Left lung (tissue), 14 donors: ENCODE data around the gene NMRK2. TPM values are rescaled to one million over a fixed set of nuclear protein-coding genes. Genes with fewer than 3 reads are reported as not detected.
"Not testable (repeated sequence)": the region's sequence is repeated elsewhere in the genome, so short reads cannot be mapped to it uniquely, and the experiment has no call there.

Source experiments
- ATAC-seq: fragments of 200-7000 bp; cut with Tn5 transposase; one replicate; pipeline ENCODE4 v1.9.1; 2020; ENCODE audit warnings: moderate library complexity
- DNase-seq, 4 donors: peaks; one replicate each; pipeline ENCODE4 v3.0.0-alpha.2; 2013 to 2020
- H3K27ac ChIP-seq, 2 donors: fragments of 200-600 bp; sonication (generic) in 1 of 2; one replicate each; pipeline versions ENCODE4 v1.5.0 to v1.8.0; 2020 to 2021
- H3K27me3 ChIP-seq, 2 donors: fragments of 200-600 bp; sonication (generic) in 1 of 2; one replicate each; pipeline versions ENCODE4 v1.5.0 to v1.8.0; 2020 to 2021
- H3K36me3 ChIP-seq, 2 donors: fragments of 200-600 bp; sonication (generic) in 1 of 2; one replicate each; pipeline versions ENCODE4 v1.5.0 to v1.8.0; 2020 to 2021
- H3K4me1 ChIP-seq, 2 donors: fragments of 200-600 bp; one replicate each; pipeline ENCODE4 v1.8.0; 2021
- H3K4me3 ChIP-seq, 2 donors: fragments of 200-600 bp; sonication (generic) in 1 of 2; one replicate each; pipeline versions ENCODE4 v1.5.0 to v1.8.0; 2020 to 2021; ENCODE audit warnings: mild to moderate bottlenecking in 1 of 2
- H3K9me3 ChIP-seq, 2 donors: fragments of 200-600 bp; sonication (generic) in 1 of 2; one replicate each; pipeline versions ENCODE4 v1.5.0 to v1.8.0; 2020 to 2021
- CTCF ChIP-seq, 2 donors: fragments of 200-600 bp; sonication (generic) in 1 of 2; IDR thresholded peaks; one replicate each; pipeline versions ENCODE4 v1.5.0 to v1.8.0; 2021; ENCODE audit warnings: antibody characterized with exemption in 2 of 2
- intact Hi-C, 2 donors: fragments of 100-400 bp; cut with DNase I; formaldehyde crosslinking; loops; one replicate each; pipeline versions ENCODE4 v1.11.2 to v1.14.2; 2022
- long read RNA-seq, 12 donors: library from polyadenylated mRNA in 2 of 12; unstranded in 2 of 12; transcript quantifications; one replicate each; pipeline ENCODE4 v2.0.0 and lab custom pipeline, GENCODE V29; 2019 to 2026
- polyA plus RNA-seq, 6 donors: library from polyadenylated mRNA; unstranded; fragments of 120-200 nt; gene quantifications; one replicate each; pipeline ENCODE4 v1.2.1, GENCODE V29; 2013; ENCODE audit not compliant: insufficient read length in 6 of 6
- total RNA-seq, 2 donors: library from RNA; stranded (reverse); fragmentation: NEBNext Ultra II Directional; extraction: Animal tissue kit (Norgen Biotek cat#: 25700); gene quantifications; one replicate each; pipeline ENCODE4 v1.2.1, GENCODE V29; 2021
- donor health status: DM: no; HTN: yes; CAD: no.
- donor health status: DM: no; HTN: no; CAD: no.

The NMRK2 gene
- total RNA-seq (under 1 TPM; 0.32 to 0.50 TPM), polyA plus RNA-seq (not detected)
- long read RNA-seq, donor 1: 0 reads
- long read RNA-seq, donor 2: 0 reads
- long read RNA-seq, donor 3: 0 reads
- long read RNA-seq, donor 4: 0 reads
- long read RNA-seq, donor 5: 0 reads
- long read RNA-seq, donor 6: 0 reads
- long read RNA-seq, donor 7: 0 reads
- long read RNA-seq, donor 8: 0 reads
- long read RNA-seq, donor 9: 0 reads
- long read RNA-seq, donor 10: 0 reads
- long read RNA-seq, donor 11: 0 reads
- long read RNA-seq, donor 12: 0 reads

- ATAC-seq: no peak
- no peak for TF ChIP-seq CTCF (IDR thresholded peaks at IDR 0.05)
- no peaks in the 10 kb centered on the region for H3K4me1 ChIP-seq
- H3K4me3 ChIP-seq: no peak within 1 kb of the TSS
- H3K36me3 ChIP-seq: no peaks in the 10 kb centered on the region
- peaks cover 16 to 61% of the 10 kb centered on the region in 2 donors for H3K27me3 ChIP-seq
- no peak for DNase-seq
- intact Hi-C loops: no loop called here
- no peak within 1 kb of the TSS for H3K27ac ChIP-seq
- H3K9me3 ChIP-seq: no peaks in the 10 kb centered on the region
Measured at GRCh38 chr19:3932931-3933810, at the start of gene NMRK2. TSS of gene NMRK2 (plus strand) at chr19:3933069. CDS start at chr19:3933672, 603 bp downstream.

GRCh38 chr19:3890591-3890990 lies 42.3 kb upstream of the NMRK2 start:
- Histone ChIP-seq H3K4me3 (no peak overlapping the region), H3K36me3 (no peaks in the 10 kb centered on the region), H3K27ac (no peak overlapping the region), H3K9me3 (no peaks in the 10 kb centered on the region), H3K27me3 (peaks cover 0 to 10% of the 10 kb centered on the region in 2 donors), H3K4me1 (no peaks in the 10 kb centered on the region)
- ATAC-seq (no peak), DNase-seq (no peak)
- TF ChIP-seq CTCF (IDR thresholded peaks at IDR 0.05): no peak
- intact Hi-C loops: no loop called here

- no peak for ATAC-seq
- Histone ChIP-seq H3K4me3 (no peak overlapping the region), H3K36me3 (no peaks in the 10 kb centered on the region), H3K27ac (no peak overlapping the region), H3K4me1 (no peaks in the 10 kb centered on the region), H3K9me3 (peaks cover 0 to 7% of the 10 kb centered on the region in 2 donors), H3K27me3 (peaks cover 0 to 10% of the 10 kb centered on the region in 2 donors)
- TF ChIP-seq CTCF (IDR thresholded peaks at IDR 0.05): no peak
- intact Hi-C loops: no loop called here
- DNase-seq: no peak
Measured at GRCh38 chr19:3893509-3894179, 39.2 kb upstream of the NMRK2 start.

- H3K9me3 ChIP-seq, DNase-seq, H3K27ac ChIP-seq, H3K4me3 ChIP-seq, H3K36me3 ChIP-seq, H3K4me1 ChIP-seq, ATAC-seq, intact Hi-C loops: not testable (repeated sequence)
- H3K27me3 ChIP-seq: peaks cover 0 to 16% of the 10 kb centered on the region in 2 donors
Measured at GRCh38 chr19:3894959-3895358, 37.9 kb upstream of the NMRK2 start.

GRCh38 chr19:3895788-3896187 lies 37.1 kb upstream of the NMRK2 start:
- ATAC-seq: no peak
- Histone ChIP-seq H3K36me3 (no peaks in the 10 kb centered on the region), H3K9me3 (peaks cover 0 to 10% of the 10 kb centered on the region in 2 donors), H3K27me3 (peaks cover 0 to 24% of the 10 kb centered on the region in 2 donors), H3K4me3 (no peak overlapping the region), H3K27ac (no peak overlapping the region), H3K4me1 (no peaks in the 10 kb centered on the region)
- no peak for DNase-seq
- intact Hi-C loops: no loop called here
- TF ChIP-seq CTCF (IDR thresholded peaks at IDR 0.05): no peak
